Sciatic nerve (tissue), 2 donors: ENCODE measurements around the gene ATOH8. TPM values are rescaled to one million over a fixed set of nuclear protein-coding genes. Genes with fewer than 3 reads are reported as not detected.
"Not testable (repeated sequence)": the region's sequence is repeated elsewhere in the genome, so short reads cannot be mapped to it uniquely, and the experiment has no call there.

Source experiments
- ATAC-seq: fragments of 200-7000 bp; cut with Tn5 transposase; one replicate; pipeline ENCODE4 v1.9.1; 2020; ENCODE audit warnings: mild to moderate bottlenecking, moderate library complexity
- DNase-seq: peaks from one replicate; pipeline ENCODE4 v3.0.0-alpha.2; 2020; ENCODE audit warnings: low spot score
- intact Hi-C: fragments of 100-400 bp; cut with DNase I; formaldehyde crosslinking; loops from one replicate; pipeline ENCODE4 v1.14.2; 2022
- total RNA-seq: library from RNA; stranded (reverse); fragmentation: NEBNext Ultra II Directional; extraction: Animal tissue kit (Norgen Biotek cat#: 25700); gene quantifications from one replicate; pipeline ENCODE4 v1.2.1, GENCODE V29; 2021
- donor health status: DM: no; HTN: no; CAD: no.
- donor health status: DM: no; HTN: no; CAD: no.

The ATOH8 gene
- 57.2 TPM for total RNA-seq

GRCh38 chr2:85753525-85754312 is at the start of gene ATOH8:
Gene ATOH8, plus strand, starts transcription at chr2:85753991. Its CDS starts 199 bp downstream, at chr2:85754190.
- intact Hi-C loops = no loop called here
- ATAC-seq (peak; percentile 59), DNase-seq (peak; percentile 88)

- no peak for DNase-seq
- intact Hi-C loops = no loop called here
- no peak for ATAC-seq
Observed at GRCh38 chr2:85704038-85704437, 49.8 kb upstream of the ATOH8 start.

GRCh38 chr2:85704800-85705679 is 48.8 kb upstream of the ATOH8 start:
- DNase-seq (no peak), ATAC-seq (no peak)
- intact Hi-C loops = no loop called here

- peak; percentile 94 for ATAC-seq
- no peak for DNase-seq
- intact Hi-C loops = no loop called here
Observed at GRCh38 chr2:85705680-85706039, 48.1 kb upstream of the ATOH8 start.

- no peak for DNase-seq
- intact Hi-C loops = no loop called here
- ATAC-seq = no peak
Observed at GRCh38 chr2:85706063-85706462, 47.7 kb upstream of the ATOH8 start.

- intact Hi-C loops = no loop called here
- DNase-seq = no peak
- ATAC-seq = peak; percentile 33
Observed at GRCh38 chr2:85706599-85707296, 47.0 kb upstream of the ATOH8 start.

GRCh38 chr2:85707304-85707703 is 46.5 kb upstream of the ATOH8 start:
- ATAC-seq (peak; percentile 64), DNase-seq (no peak)
- intact Hi-C loops = no loop called here

- no peak for ATAC-seq
- DNase-seq = no peak
- intact Hi-C loops = no loop called here
Observed at GRCh38 chr2:85708641-85709040, 45.1 kb upstream of the ATOH8 start.

GRCh38 chr2:85709401-85709811 is 44.4 kb upstream of the ATOH8 start:
- intact Hi-C loops = no loop called here
- DNase-seq (no peak), ATAC-seq (no peak)

GRCh38 chr2:85710687-85711577 is 42.9 kb upstream of the ATOH8 start:
- intact Hi-C loops = loop anchor here (10.0 kb wide), 2 partner anchors 76 to 364 kb away; no protein-coding TSS in a partner anchor
- peak; percentile 61 for ATAC-seq
- DNase-seq = no peak

- ATAC-seq (no peak), DNase-seq (no peak)
- intact Hi-C loops = loop anchor here (10.0 kb wide), 2 partner anchors 77 to 363 kb away; no protein-coding TSS in a partner anchor
Observed at GRCh38 chr2:85711578-85712060, 42.2 kb upstream of the ATOH8 start.

- ATAC-seq (peak; percentile 17), DNase-seq (no peak)
- intact Hi-C loops = loop anchor here (10.0 kb wide), 2 partner anchors 78 to 362 kb away; no protein-coding TSS in a partner anchor
Observed at GRCh38 chr2:85712336-85712735, 41.5 kb upstream of the ATOH8 start.

- DNase-seq (no peak), ATAC-seq (peak; percentile 70)
- intact Hi-C loops = loop anchor here (10.0 kb wide), 2 partner anchors 78 to 362 kb away; no protein-coding TSS in a partner anchor
Observed at GRCh38 chr2:85712849-85713612, 40.8 kb upstream of the ATOH8 start.

- no peak for ATAC-seq
- no peak for DNase-seq
- intact Hi-C loops = loop anchor here (10.0 kb wide), 2 partner anchors 79 to 361 kb away; no protein-coding TSS in a partner anchor
Observed at GRCh38 chr2:85713836-85714235, 40.0 kb upstream of the ATOH8 start.

- not testable (repeated sequence) for DNase-seq, ATAC-seq
- intact Hi-C loops = loop anchor here (10.0 kb wide), 2 partner anchors 80 to 360 kb away; no protein-coding TSS in a partner anchor
Observed at GRCh38 chr2:85714421-85714820, 39.4 kb upstream of the ATOH8 start.

- intact Hi-C loops = loop anchor here (10.0 kb wide), 2 partner anchors 80 to 360 kb away; no protein-coding TSS in a partner anchor
- ATAC-seq = no peak
- no peak for DNase-seq
Observed at GRCh38 chr2:85714841-85715240, 39.0 kb upstream of the ATOH8 start.

- intact Hi-C loops = loop anchor here (10.0 kb wide), 2 partner anchors 82 to 358 kb away; no protein-coding TSS in a partner anchor
- ATAC-seq = no peak
- no peak for DNase-seq
Observed at GRCh38 chr2:85716346-85716914, 37.4 kb upstream of the ATOH8 start.
